ENCODE measurements around the gene IKZF3.

- no peak for TF ChIP-seq POLR2A (IDR thresholded peaks at IDR 0.05; ENCODE audit: low read depth, low read length)
- TF ChIP-seq POLR2AphosphoS5 (IDR thresholded peaks at IDR 0.05; ENCODE audit: low read depth, low read length), result no peak
- no peak for TF ChIP-seq TAF1 (IDR thresholded peaks at IDR 0.05; ENCODE audit: low read depth, low read length)
- no peak for TF ChIP-seq POU2F2 (IDR thresholded peaks at IDR 0.05; ENCODE audit: low read depth, low read length)
- TF ChIP-seq SPI1 (IDR thresholded peaks at IDR 0.05; ENCODE audit: low read depth, low read length), result no peak
Observed at GRCh38 chr17:39861235-39861634, 2.9 kb downstream of the IKZF3 start.

All from GM12891 (cell line).